HG03442 (cell line): ENCODE measurements around the gene EXOC3L1.

ENCODE experiments used
- ATAC-seq: cut with Tn5 transposase; IDR thresholded peaks from one replicate; pipeline ENCODE4 v1.9.1; 2021; ENCODE audit warnings: mild to moderate bottlenecking, moderate library complexity; ENCODE audit not compliant: unreplicated experiment

Gene EXOC3L1

GRCh38 chr16:67165121-67166078 is 24.5 kb downstream of the EXOC3L1 start:
- no peak for ATAC-seq

- ATAC-seq: no peak
Measured at GRCh38 chr16:67164599-67165061, 25.3 kb downstream of the EXOC3L1 start, which contains the start of gene HSF4. Gene HSF4, plus strand, starts transcription at chr16:67164745. Its CDS starts 67 bp downstream, at chr16:67164812.

- ATAC-seq: no peak
Measured at GRCh38 chr16:67163999-67164558, 25.9 kb downstream of the EXOC3L1 start.

GRCh38 chr16:67163164-67163998 is 26.6 kb downstream of the EXOC3L1 start:
- ATAC-seq: no peak

GRCh38 chr16:67162506-67163163 is 27.3 kb downstream of the EXOC3L1 start:
- ATAC-seq: no peak

GRCh38 chr16:67161595-67162058 is 28.3 kb downstream of the EXOC3L1 start:
- no peak for ATAC-seq

- ATAC-seq: peak; percentile 41
Measured at GRCh38 chr16:67158637-67159600, 31.0 kb downstream of the EXOC3L1 start.

- no peak for ATAC-seq
Measured at GRCh38 chr16:67157892-67158635, 31.9 kb downstream of the EXOC3L1 start.

- no peak for ATAC-seq
Measured at GRCh38 chr16:67157106-67157748, 32.7 kb downstream of the EXOC3L1 start.

GRCh38 chr16:67156143-67156844 is 33.6 kb downstream of the EXOC3L1 start:
- no peak for ATAC-seq

- ATAC-seq: no peak
Measured at GRCh38 chr16:67155295-67156142, 34.4 kb downstream of the EXOC3L1 start.

- no peak for ATAC-seq
Measured at GRCh38 chr16:67154578-67155294, 35.2 kb downstream of the EXOC3L1 start.

- no peak for ATAC-seq
Measured at GRCh38 chr16:67151431-67152097, 38.4 kb downstream of the EXOC3L1 start.

- peak; percentile 49 for ATAC-seq
Measured at GRCh38 chr16:67150833-67151396, 39.0 kb downstream of the EXOC3L1 start, which contains the start of gene B3GNT9. Gene B3GNT9, minus strand, starts transcription at chr16:67150998. Its CDS starts 513 bp downstream, at chr16:67150485.
